Rectal smooth muscle tissue (tissue), 1 donor: ENCODE results near the gene IFNA17.
"Not testable (repeated sequence)": the region's sequence is repeated elsewhere in the genome, so short reads cannot be mapped to it uniquely, and the experiment has no call there.

ENCODE experiments used
- H3K27ac ChIP-seq: one replicate; pipeline ENCODE4 v1.7.0; 2013; ENCODE audit warnings: low read depth, low read length, inconsistent platforms
- H3K27me3 ChIP-seq: one replicate; pipeline ENCODE4 v1.7.0; 2013; ENCODE audit warnings: low read length; ENCODE audit not compliant: control insufficient read depth, insufficient read depth
- H3K36me3 ChIP-seq: one replicate; pipeline ENCODE4 v1.7.0; 2013; ENCODE audit warnings: low read length; ENCODE audit not compliant: control insufficient read depth, insufficient read depth
- H3K4me1 ChIP-seq: one replicate; pipeline ENCODE4 v1.7.0; 2013; ENCODE audit warnings: low read length; ENCODE audit not compliant: control insufficient read depth, insufficient read depth
- H3K4me3 ChIP-seq: one replicate; pipeline ENCODE4 v1.7.0; 2013; ENCODE audit warnings: low read length
- H3K9ac ChIP-seq: one replicate; pipeline ENCODE4 v1.7.0; 2013; ENCODE audit warnings: low read length

The IFNA17 gene

DNA sequence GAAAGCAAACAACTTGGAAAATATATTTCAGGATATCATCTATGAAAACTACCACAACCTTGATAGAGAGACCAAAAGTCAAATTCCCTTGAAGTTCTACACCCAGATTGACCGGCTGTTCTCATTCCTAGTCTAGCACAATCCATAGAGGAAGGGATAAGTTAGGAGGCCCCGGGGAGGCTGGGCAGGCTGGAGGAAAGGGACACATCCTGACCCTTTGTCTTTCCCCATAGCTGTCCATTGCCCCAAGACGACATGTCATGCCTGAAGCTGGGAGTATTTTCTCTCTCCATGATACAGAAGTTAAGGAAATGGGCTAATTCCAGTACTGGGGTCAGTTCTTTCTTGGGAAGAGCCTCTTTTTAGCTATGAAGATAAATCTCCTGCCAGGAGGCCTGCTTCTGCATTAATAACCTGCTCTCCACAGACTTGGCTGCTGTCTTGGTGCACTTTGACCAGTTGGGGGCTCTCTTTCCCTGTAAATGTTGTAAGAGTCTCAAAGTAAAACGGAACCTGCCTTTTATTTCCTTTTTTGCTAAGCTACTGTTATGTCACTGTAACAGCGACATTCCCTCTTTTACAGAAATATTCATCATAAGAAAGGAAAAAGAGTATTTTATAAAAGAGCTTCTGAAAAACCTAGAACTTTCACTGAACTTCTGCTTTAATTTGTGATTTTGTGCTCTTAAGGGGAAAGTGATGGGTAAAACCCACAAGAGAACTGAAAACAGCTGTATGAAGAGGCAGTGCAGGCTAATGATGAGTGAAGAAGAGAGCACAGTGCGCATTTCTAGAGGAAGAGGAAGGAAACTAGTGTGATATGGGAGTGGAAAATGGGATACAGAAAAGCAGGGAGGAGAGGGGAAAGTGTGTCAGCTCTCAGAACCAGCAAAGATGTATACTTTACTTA is 32.9 kb downstream of the IFNA17 start:
- H3K27me3 ChIP-seq, H3K4me3 ChIP-seq, H3K27ac ChIP-seq, H3K36me3 ChIP-seq, H3K9ac ChIP-seq, H3K4me1 ChIP-seq: not testable (repeated sequence)

DNA sequence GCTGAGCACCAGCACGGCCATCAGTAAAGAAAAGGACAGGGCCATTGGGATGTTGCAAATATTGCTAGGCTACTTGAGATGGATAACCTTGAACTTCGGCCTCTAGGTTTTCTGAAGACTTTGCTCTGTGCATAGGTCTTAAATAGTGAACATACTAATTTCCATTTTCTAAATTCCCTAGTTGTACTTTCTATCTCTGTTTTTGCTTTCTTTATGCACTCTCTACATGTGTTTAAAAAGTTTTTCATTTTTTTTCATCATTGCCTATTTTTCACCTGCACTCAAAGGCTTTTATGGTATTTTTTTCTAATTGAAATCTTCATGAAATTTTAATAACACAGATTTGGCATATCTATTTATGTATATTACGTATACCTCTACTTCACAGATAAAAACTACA is 40.5 kb downstream of the IFNA17 start, which contains the start of gene IFNA4:
Gene IFNA4, minus strand, starts transcription at position 101 of the 400 bp plus-strand sequence. Its CDS starts 56 bp downstream, at position 45.
- not testable (repeated sequence) for H3K27ac ChIP-seq, H3K4me1 ChIP-seq, H3K4me3 ChIP-seq, H3K9ac ChIP-seq, H3K27me3 ChIP-seq, H3K36me3 ChIP-seq

DNA sequence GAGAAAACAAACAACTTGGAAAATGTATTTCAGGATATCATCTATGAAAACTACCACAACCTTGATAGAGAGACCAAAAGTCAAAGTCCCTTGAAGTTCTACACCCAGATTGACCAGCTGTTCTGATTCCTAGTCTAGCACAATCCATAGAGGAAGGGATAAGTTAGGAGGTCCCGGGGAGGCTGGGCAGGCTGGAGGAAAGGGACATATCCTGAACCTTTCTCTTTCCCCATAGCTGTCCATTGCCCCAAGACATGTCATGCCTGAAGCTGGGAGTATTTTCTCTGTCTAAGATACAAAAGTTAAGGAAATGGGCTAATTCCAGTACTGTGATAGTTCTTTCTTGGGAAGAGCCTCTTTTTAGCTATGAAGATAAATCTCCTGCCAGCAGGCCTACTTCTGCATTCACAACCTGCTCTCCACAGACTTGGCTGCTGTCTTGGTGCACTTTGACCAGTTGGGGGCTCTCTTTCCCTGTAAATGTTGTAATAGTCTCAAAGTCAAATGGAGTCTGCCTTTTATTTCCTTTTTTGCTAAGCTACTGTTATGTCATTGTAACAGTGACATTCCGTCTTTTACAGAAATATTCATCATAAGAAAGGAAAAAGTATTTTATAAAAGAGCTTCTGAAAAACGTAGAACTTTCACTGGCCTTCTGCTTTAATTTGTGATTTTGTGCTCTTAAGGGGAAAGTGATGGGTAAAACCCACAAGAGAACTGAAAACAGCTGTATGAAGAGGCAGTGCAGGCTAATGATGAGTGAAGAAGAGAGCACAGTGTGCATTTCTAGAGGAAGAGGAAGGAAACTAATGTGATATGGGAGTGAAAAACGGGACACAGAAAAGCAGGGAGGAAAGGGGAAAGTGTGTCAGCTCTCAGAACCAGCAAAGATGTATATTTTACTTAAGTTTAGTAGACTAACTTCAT is 44.9 kb downstream of the IFNA17 start:
- not testable (repeated sequence) for H3K4me1 ChIP-seq, H3K9ac ChIP-seq, H3K36me3 ChIP-seq, H3K27ac ChIP-seq, H3K4me3 ChIP-seq, H3K27me3 ChIP-seq
